Measurements from ENCODE around the gene STARD9. TPM values are rescaled to one million over a fixed set of nuclear protein-coding genes. Genes with fewer than 3 reads are reported as not detected.
"Not testable (repeated sequence)": the region's sequence is repeated elsewhere in the genome, so short reads cannot be mapped to it uniquely, and the experiment has no call there.

The STARD9 gene
- total RNA-seq, 1 donor, result 4.0 TPM

DNA sequence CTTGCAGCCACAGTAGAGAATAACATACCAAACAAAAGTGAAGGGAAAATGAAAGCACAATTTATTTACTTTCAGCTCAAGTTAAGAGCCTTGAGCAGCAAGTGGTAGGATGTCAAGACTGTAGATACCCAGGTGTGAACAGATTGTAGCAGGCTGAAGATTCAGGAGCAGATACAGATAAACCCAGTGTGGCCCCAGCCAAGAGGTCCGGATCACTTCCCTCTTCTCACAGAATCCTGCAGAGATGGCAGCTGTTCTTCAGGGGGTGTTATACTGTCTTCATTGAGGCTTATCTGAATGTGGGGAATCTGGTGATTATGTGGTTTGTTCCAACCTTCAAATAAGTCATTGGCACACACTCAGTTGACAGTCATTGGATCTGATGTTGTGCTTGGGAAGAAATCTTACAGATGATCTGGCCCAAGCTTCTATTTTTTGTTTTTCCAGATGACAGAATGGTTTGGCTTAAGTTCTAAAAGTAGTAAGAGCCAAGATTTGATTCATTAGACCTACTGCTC lies 2.2 kb downstream of the STARD9 start:
- no peak overlapping the region for H3K4me3 ChIP-seq (ENCODE audit: low read length)
- H3K27me3 ChIP-seq (ENCODE audit: insufficient read depth, low read length), result peaks cover 11% of the 10 kb centered on the region
- H3K4me1 ChIP-seq (ENCODE audit: insufficient read depth, low read length), result peaks cover 29% of the 10 kb centered on the region
- no peaks in the 10 kb centered on the region for H3K9me3 ChIP-seq (ENCODE audit: low read depth, low read length)

- Histone ChIP-seq H3K27me3 (ENCODE audit: insufficient read depth, low read length) (peaks cover 11% of the 10 kb centered on the region), H3K4me1 (ENCODE audit: insufficient read depth, low read length) (peaks cover 29% of the 10 kb centered on the region), H3K4me3 (ENCODE audit: low read length) (no peak overlapping the region), H3K9me3 (ENCODE audit: low read depth, low read length) (no peaks in the 10 kb centered on the region)
These were observed 3.7 kb downstream of the STARD9 start for GRCh38 chr15:42578984-42579537.

DNA sequence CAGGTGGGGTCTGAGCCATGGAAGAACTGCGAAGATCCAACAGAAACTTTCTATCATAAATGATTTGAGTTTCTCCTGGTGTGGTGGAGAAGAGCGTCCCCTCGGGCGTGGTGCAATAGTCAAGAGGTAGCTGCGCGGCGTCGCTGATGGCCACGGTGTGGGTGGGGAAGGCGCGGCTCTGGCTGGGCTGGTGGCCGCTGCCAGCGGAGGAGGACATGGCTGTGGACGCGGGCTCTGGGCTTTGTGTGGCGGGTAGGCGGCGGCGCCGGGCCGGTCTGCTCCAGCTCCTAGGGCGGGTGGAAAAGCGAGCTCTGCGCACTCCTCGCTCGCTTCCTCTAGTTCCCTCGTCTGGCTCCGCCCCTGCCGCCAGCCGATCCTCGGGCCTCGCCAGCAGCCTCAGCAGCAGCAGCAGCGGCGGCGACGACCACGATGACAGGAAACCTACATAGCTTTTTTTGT lies 5.9 kb downstream of the STARD9 start:
- peaks cover 15% of the 10 kb centered on the region for H3K4me1 ChIP-seq (ENCODE audit: insufficient read depth, low read length)
- peak overlapping the region; percentile 41 for H3K4me3 ChIP-seq (ENCODE audit: low read length)
- no peaks in the 10 kb centered on the region for H3K9me3 ChIP-seq (ENCODE audit: low read depth, low read length)
- peaks cover 9% of the 10 kb centered on the region for H3K27me3 ChIP-seq (ENCODE audit: insufficient read depth, low read length)

- Histone ChIP-seq H3K9me3 (ENCODE audit: low read depth, low read length) (no peaks in the 10 kb centered on the region), H3K27me3 (ENCODE audit: insufficient read depth, low read length) (peaks cover 2% of the 10 kb centered on the region), H3K4me3 (ENCODE audit: low read length) (no peak overlapping the region), H3K4me1 (ENCODE audit: insufficient read depth, low read length) (peaks cover 13% of the 10 kb centered on the region)
These were observed 7.4 kb downstream of the STARD9 start for GRCh38 chr15:42582569-42583375.

- Histone ChIP-seq H3K4me1 (ENCODE audit: insufficient read depth, low read length) (peaks cover 13% of the 10 kb centered on the region), H3K4me3 (ENCODE audit: low read length) (no peak overlapping the region), H3K9me3 (ENCODE audit: low read depth, low read length) (no peaks in the 10 kb centered on the region), H3K27me3 (ENCODE audit: insufficient read depth, low read length) (no peaks in the 10 kb centered on the region)
These were observed 8.8 kb downstream of the STARD9 start for GRCh38 chr15:42584031-42584765.

DNA sequence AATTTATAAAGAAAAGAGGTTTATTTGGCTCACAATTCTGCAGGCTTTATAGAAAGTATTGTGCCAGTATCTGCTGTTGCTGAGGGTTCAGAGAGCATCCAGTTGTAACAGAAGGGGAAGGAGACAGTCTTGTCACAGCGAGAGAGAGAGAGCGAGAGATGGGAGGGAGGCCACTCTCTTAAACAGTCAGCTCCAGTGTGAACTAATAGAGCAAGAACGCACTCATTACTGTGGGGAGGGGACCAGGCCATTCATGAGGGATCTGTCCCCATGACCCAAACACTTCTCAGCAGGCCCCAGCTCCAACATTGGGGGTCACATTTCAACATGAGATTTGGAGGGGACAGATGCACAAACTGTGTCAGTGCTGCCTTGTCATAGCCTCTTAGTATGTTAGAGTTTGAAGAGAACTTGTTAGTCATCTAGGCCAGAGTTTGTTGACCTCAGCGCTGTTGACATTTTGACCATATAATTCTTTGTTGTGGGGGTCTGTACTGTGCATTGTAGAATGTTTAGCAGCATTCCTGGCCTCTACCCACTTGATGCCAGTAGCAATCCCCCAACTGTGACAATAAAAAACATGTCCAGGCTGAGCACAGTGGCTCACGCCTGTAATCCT lies 15.3 kb downstream of the STARD9 start:
- H3K9me3 ChIP-seq (ENCODE audit: low read depth, low read length), result no peaks in the 10 kb centered on the region
- no peaks in the 10 kb centered on the region for H3K27me3 ChIP-seq (ENCODE audit: insufficient read depth, low read length)
- no peak overlapping the region for H3K4me3 ChIP-seq (ENCODE audit: low read length)
- no peaks in the 10 kb centered on the region for H3K4me1 ChIP-seq (ENCODE audit: insufficient read depth, low read length)

GRCh38 chr15:42591238-42591934 lies 16.0 kb downstream of the STARD9 start:
- no peaks in the 10 kb centered on the region for H3K9me3 ChIP-seq (ENCODE audit: low read depth, low read length)
- no peaks in the 10 kb centered on the region for H3K27me3 ChIP-seq (ENCODE audit: insufficient read depth, low read length)
- H3K4me3 ChIP-seq (ENCODE audit: low read length), result no peak overlapping the region
- H3K4me1 ChIP-seq (ENCODE audit: insufficient read depth, low read length), result no peaks in the 10 kb centered on the region

DNA sequence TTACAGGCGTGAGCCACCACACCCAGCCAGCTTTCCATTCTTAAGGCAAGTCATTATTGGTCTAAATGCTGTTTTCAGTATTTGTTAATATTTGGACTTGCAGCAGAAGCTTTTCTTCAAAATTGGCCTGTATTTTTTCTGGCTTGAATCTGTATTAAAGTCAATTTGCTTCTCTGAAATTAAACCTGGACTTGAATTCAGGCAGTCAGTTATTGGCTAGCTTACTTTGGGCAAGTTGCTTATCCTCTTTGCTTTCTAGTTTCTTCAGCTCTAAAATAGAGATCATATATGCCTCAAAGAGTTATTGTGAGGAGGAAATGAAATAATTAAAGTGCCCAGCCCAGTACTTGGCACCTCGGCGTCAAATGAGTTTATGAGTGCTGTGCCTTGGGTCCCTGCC lies 17.3 kb downstream of the STARD9 start:
- Histone ChIP-seq H3K9me3 (ENCODE audit: low read depth, low read length) (no peaks in the 10 kb centered on the region), H3K4me3 (ENCODE audit: low read length) (no peak overlapping the region), H3K4me1 (ENCODE audit: insufficient read depth, low read length) (no peaks in the 10 kb centered on the region), H3K27me3 (ENCODE audit: insufficient read depth, low read length) (no peaks in the 10 kb centered on the region)

DNA sequence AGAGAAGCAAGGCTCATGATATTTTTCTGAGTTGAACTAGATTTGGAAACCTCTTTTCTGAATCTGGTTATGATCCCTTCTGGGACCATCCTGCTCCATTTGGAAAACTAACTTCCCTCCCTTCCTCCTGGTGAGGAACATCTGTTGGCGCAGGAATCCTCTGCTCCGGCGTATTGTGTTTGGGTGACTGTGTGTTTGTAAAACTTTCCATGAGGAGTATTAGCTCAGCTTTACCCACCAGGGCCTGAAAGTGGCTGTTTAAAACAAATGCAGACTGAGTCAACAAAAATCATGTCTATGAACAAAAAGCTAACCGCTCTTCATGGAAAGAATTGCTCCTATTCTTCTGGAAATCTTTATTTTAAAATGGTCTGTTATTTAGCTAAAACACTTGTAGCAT lies 17.7 kb downstream of the STARD9 start:
- Histone ChIP-seq H3K4me1 (ENCODE audit: insufficient read depth, low read length) (no peaks in the 10 kb centered on the region), H3K9me3 (ENCODE audit: low read depth, low read length) (no peaks in the 10 kb centered on the region), H3K27me3 (ENCODE audit: insufficient read depth, low read length) (no peaks in the 10 kb centered on the region), H3K4me3 (ENCODE audit: low read length) (no peak overlapping the region)

DNA sequence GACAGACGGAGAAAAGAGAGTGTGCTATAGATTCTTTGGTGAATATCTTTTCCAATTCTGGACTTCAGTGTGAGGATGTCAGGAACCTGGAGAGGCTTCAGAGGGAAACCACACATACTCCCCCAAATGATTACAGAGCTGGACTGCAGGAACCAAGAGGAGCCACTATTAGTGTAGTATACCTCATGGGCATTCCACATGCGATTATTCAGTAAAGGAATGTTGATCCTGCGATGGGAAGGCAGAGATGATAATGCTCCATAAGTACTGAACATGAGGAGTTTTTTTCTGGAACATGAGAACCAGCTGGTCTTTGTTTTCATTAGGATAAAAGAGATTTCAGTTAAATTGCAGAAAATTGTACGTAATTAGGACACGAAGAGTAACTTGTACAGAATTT lies 18.7 kb downstream of the STARD9 start:
- Histone ChIP-seq H3K4me3 (ENCODE audit: low read length) (no peak overlapping the region), H3K9me3 (ENCODE audit: low read depth, low read length) (no peaks in the 10 kb centered on the region), H3K27me3 (ENCODE audit: insufficient read depth, low read length) (no peaks in the 10 kb centered on the region), H3K4me1 (ENCODE audit: insufficient read depth, low read length) (no peaks in the 10 kb centered on the region)

DNA sequence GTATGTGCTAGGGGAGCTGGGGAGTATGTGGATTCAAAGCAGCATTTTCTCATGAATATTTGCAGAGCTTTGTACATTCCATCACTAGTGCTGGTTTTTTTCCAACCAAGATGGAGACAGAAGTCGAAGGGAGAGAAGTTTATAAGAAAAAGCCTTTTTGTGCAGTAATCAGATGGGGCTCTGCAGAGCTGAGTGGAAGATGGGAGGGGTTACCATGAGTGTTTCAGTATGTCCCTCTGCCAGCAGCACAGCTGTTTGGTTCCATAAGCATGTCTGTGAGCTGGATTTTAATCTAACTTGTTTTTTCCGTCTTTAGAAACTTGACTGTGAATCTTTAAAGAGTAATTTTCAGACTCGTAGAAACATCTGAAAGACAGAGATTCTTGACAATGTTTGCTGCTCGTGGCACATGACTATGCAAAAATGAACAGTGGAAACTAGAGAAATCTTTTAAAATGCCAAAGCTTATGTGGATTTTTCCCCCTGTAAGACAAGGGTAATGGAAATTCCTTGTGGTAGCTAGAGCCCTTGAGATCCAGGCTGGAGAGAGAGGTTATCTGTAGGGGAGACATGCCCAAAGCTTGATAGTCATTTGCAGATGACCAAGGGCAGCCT lies 20.3 kb downstream of the STARD9 start:
- Histone ChIP-seq H3K4me3 (ENCODE audit: low read length) (no peak overlapping the region), H3K4me1 (ENCODE audit: insufficient read depth, low read length) (no peaks in the 10 kb centered on the region), H3K27me3 (ENCODE audit: insufficient read depth, low read length) (no peaks in the 10 kb centered on the region), H3K9me3 (ENCODE audit: low read depth, low read length) (no peaks in the 10 kb centered on the region)

DNA sequence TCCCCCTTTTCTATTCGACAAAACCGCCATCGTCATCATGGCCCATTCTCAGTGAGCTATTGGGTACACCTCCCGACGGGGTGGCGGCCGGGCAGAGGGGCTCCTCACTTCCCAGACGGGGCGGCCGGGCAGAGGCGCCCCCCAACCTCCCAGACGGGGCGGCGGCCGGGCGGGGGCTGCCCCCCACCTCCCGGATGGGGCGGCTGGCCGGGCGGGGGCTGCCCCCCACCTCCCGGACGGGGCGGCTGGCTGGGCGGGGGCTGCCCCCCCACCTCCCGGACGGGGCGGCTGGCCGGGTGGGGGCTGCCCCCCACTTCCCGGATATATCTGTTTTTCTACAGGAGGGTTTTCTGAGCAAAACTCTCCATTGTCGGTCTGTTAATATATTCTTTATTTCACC lies 25.9 kb downstream of the STARD9 start:
- H3K27me3 ChIP-seq (ENCODE audit: insufficient read depth, low read length); H3K9me3 ChIP-seq (ENCODE audit: low read depth, low read length); H3K4me3 ChIP-seq (ENCODE audit: low read length): not testable (repeated sequence)
- H3K4me1 ChIP-seq (ENCODE audit: insufficient read depth, low read length), result peaks cover 17% of the 10 kb centered on the region

GRCh38 chr15:42602501-42602900 lies 27.1 kb downstream of the STARD9 start:
- Histone ChIP-seq H3K4me1 (ENCODE audit: insufficient read depth, low read length) (peaks cover 27% of the 10 kb centered on the region), H3K27me3 (ENCODE audit: insufficient read depth, low read length) (no peaks in the 10 kb centered on the region), H3K9me3 (ENCODE audit: low read depth, low read length) (no peaks in the 10 kb centered on the region), H3K4me3 (ENCODE audit: low read length) (no peak overlapping the region)

- Histone ChIP-seq H3K4me3 (ENCODE audit: low read length) (no peak overlapping the region), H3K9me3 (ENCODE audit: low read depth, low read length) (no peaks in the 10 kb centered on the region), H3K4me1 (ENCODE audit: insufficient read depth, low read length) (peaks cover 41% of the 10 kb centered on the region), H3K27me3 (ENCODE audit: insufficient read depth, low read length) (no peaks in the 10 kb centered on the region)
These were observed 28.6 kb downstream of the STARD9 start for GRCh38 chr15:42603978-42604377.
